GM23248 (cell line): ENCODE results near the gene COQ4. TPM values are rescaled to one million over a fixed set of nuclear protein-coding genes. Genes with fewer than 3 reads are reported as not detected.

ENCODE experiments used
- DNase-seq: peaks from one replicate; pipeline ENCODE4 v3.0.0-alpha.2; 2015
- H2AFZ ChIP-seq: fragments of 200-600 bp; sonication (generic); 2 replicates; pipeline ENCODE4 v1.6.1; 2016; ENCODE audit warnings: antibody characterized with exemption
- H3F3A ChIP-seq: fragments of 200-600 bp; sonication (generic); 2 replicates; pipeline ENCODE4 v1.6.1; 2016; ENCODE audit warnings: mild to moderate bottlenecking, antibody characterized with exemption, mixed run types; ENCODE audit not compliant: insufficient read depth
- H3K27ac ChIP-seq: fragments of 200-600 bp; sonication (generic); 2 replicates; pipeline ENCODE4 v1.5.1; 2016; ENCODE audit warnings: mild to moderate bottlenecking
- H3K27me3 ChIP-seq: fragments of 200-600 bp; sonication (generic); replicated peaks from 2 replicates; pipeline ENCODE4 v1.6.1; 2016; ENCODE audit warnings: mild to moderate bottlenecking; ENCODE audit not compliant: insufficient read depth
- H3K36me3 ChIP-seq: fragments of 200-600 bp; sonication (generic); 2 replicates; pipeline ENCODE4 v1.6.1; 2016; ENCODE audit warnings: low read depth, mild to moderate bottlenecking
- H3K4me1 ChIP-seq: fragments of 200-600 bp; sonication (generic); 2 replicates; pipeline ENCODE4 v1.6.1; 2016; ENCODE audit warnings: mild to moderate bottlenecking; ENCODE audit not compliant: insufficient read depth
- H3K4me2 ChIP-seq: fragments of 200-600 bp; sonication (generic); one replicate; pipeline ENCODE4 v1.6.1; 2016; ENCODE audit warnings: mild to moderate bottlenecking; ENCODE audit not compliant: unreplicated experiment
- H3K4me3 ChIP-seq: fragments of 200-600 bp; sonication (generic); 2 replicates; pipeline ENCODE4 v1.5.1; 2016; ENCODE audit warnings: mild to moderate bottlenecking
- H3K79me2 ChIP-seq: fragments of 200-600 bp; sonication (generic); 2 replicates; pipeline ENCODE4 v1.6.1; 2016; ENCODE audit warnings: mild to moderate bottlenecking; ENCODE audit not compliant: insufficient read depth
- H3K9ac ChIP-seq: fragments of 200-600 bp; sonication (generic); 2 replicates; pipeline ENCODE4 v1.6.1; 2016; ENCODE audit warnings: mild to moderate bottlenecking
- H3K9me2 ChIP-seq: fragments of 200-600 bp; sonication (generic); 2 replicates; pipeline ENCODE4 v1.6.1; 2016; ENCODE audit warnings: mixed run types, mild to moderate bottlenecking, moderate library complexity; ENCODE audit not compliant: insufficient read depth
- H3K9me3 ChIP-seq: fragments of 200-600 bp; sonication (generic); one replicate; pipeline ENCODE4 v1.6.1; 2017; ENCODE audit warnings: low read depth
- H4K20me1 ChIP-seq: fragments of 200-600 bp; sonication (generic); 2 replicates; pipeline ENCODE4 v1.6.0; 2016; ENCODE audit not compliant: insufficient read depth
- EZH2 ChIP-seq: fragments of 200-600 bp; sonication (generic); IDR thresholded peaks from 2 replicates; pipeline ENCODE4 v1.6.1; 2018; ENCODE audit warnings: antibody characterized with exemption, mild to moderate bottlenecking; ENCODE audit not compliant: insufficient read depth, poor library complexity, severe bottlenecking
- EZH2phosphoT487 ChIP-seq: fragments of 200-600 bp; sonication (generic); IDR thresholded peaks from 2 replicates; pipeline ENCODE4 v1.6.1; 2018; ENCODE audit warnings: antibody characterized with exemption, moderate library complexity, mild to moderate bottlenecking, low read depth; ENCODE audit not compliant: insufficient read depth
- WGBS, 2 experiments: methylation state at CpG; one replicate each; pipeline ENCODE4 v1.1.6; 2015 to 2017; ENCODE audit warnings: low lambda C conversion rate in 2 of 2, low coverage in 1 of 2; ENCODE audit errors: missing lambda C conversion rate in 2 of 2; 5-methylcytosine and 5-hydroxymethylcytosine counted together
- in situ Hi-C: fragments of 300-500 bp; cut with MboI; formaldehyde crosslinking; loops from 2 replicates; pipeline ENCODE4 v1.15.0; 2020
- polyA plus RNA-seq: library from polyadenylated mRNA; unstranded; fragments of >200 nt; fragmentation: Nextera tagmentation; extraction: Ambion mirVana; gene quantifications from 2 replicates; pipeline ENCODE4 v1.2.1, GENCODE V29; 2016
- total RNA-seq: library from RNA; depleted of rRNA; stranded (reverse); fragments of >200 nt; shearing (Covaris generic); gene quantifications from 2 replicates; pipeline ENCODE4 v1.2.3, GENCODE V29; 2014

The COQ4 gene
- total and polyA plus RNA-seq, 2 experiments from 2014 or later, result 34.1 to 46.8 TPM

DNA sequence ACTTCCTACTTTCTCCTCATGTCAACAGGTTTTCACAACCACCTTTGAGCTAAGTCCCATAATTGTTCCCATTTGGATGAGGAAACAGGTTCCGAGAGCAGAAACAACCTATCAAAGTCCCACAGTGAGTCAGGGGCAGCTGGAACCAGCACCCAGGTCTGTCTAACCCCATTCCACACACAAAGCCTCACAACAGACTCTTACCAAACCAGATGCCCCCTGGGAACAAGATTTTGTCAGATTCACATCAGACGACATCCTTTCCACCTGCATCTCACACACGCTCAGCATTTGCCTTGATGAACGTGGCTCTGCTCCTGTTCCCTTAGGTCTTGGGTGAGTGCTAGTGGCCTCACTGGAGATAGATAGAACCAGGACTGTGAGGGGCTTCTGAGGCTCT lies 29.5 kb upstream of the COQ4 start:
- Histone ChIP-seq H3K4me2 (no peak overlapping the region), H3K4me3 (no peak overlapping the region), H3K36me3 (0 out of 2 replicates have a peak, but pooled peaks cover 2% of the 10 kb centered on the region), H3F3A (no peaks in the 10 kb centered on the region), H3K9ac (no peak overlapping the region), H4K20me1 (no peaks in the 10 kb centered on the region), H3K4me1 (no peaks in the 10 kb centered on the region), H2AFZ (no peak overlapping the region), H3K27me3 (no peaks in the 10 kb centered on the region), H3K27ac (no peak overlapping the region), H3K79me2 (no peaks in the 10 kb centered on the region), H3K9me3 (no peaks in the 10 kb centered on the region), H3K9me2 (no peaks in the 10 kb centered on the region)
- TF ChIP-seq EZH2phosphoT487, result no peak
- TF ChIP-seq EZH2, result no peak
- WGBS, 2 experiments, result 84 to 85% methylated on average over 4 of the region's 4 CpGs
- in situ Hi-C loops, result no loop called here
- no peak for DNase-seq

DNA sequence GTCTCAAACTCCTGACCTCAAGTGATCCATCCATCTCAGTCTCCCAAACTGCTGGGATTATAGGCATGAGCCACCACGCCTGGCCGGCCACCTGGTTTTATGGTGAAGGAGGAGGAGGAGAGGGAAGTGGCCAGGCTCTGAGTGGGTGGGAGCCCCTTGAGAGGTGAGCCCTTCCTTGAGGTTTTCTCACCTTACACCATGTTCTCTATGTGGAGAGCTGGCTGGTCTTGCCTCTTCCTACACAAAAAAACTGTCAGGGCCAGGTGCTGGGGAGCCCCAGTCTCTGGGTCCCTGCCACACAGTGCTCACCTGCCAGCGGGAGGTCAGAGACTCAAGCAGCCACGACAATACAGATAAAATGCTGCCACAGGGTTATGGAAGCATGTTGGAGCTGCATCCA lies 28.5 kb upstream of the COQ4 start:
- Histone ChIP-seq H3K4me2 (no peak overlapping the region), H3K9ac (no peak overlapping the region), H3K27me3 (no peaks in the 10 kb centered on the region), H3K79me2 (no peaks in the 10 kb centered on the region), H3K4me3 (no peak overlapping the region), H3K9me2 (no peaks in the 10 kb centered on the region), H2AFZ (no peak overlapping the region), H3K36me3 (no peaks in the 10 kb centered on the region), H3K4me1 (no peaks in the 10 kb centered on the region), H3F3A (no peaks in the 10 kb centered on the region), H3K27ac (no peak overlapping the region), H3K9me3 (no peaks in the 10 kb centered on the region), H4K20me1 (no peaks in the 10 kb centered on the region)
- in situ Hi-C loops, result no loop called here
- DNase-seq, result no peak
- no peak for TF ChIP-seq EZH2phosphoT487
- TF ChIP-seq EZH2, result no peak
- 87 to 93% methylated on average over 4 of the region's 4 CpGs for WGBS, 2 experiments

DNA sequence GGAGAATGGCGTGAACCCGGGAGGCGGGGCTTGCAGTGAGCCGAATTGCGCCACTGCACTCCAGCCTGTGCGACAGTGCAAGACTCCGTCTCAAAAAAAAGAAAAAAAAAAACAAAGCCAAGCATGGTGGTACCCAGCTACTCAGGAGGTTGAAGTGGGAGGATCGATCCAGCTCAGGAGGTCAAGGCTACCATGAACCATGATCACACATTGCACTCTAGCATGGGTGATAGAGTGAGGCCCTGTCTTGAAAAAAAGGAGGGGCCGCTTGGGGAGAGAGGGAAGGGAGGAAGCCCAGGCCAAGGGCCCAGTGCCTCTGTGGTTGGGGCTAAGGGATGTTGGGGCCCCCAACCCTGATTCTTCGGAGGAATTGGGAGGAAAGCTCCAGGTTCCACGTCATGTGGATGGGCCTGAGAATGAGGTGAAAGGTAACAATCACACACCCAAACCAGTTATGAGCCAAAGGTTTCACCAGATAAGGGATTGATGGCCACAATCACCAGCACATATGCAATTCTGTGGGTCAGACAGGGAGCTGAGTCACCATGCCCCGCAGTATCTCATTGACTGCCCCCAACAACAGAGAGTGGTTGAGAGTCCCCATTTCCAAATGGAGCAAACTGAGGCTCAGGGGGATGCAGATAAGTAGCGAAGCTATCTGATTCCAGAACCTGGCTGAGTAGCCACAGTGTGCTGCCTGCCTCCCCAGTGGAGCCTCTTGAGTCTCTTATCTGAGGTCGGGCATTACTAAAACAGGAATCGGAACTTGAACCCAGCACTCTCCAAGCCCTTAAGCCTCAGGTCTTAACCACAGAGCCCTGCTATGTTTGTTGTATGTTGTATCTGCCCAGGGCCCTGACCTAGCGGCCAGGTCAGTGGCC lies 26.1 kb upstream of the COQ4 start:
- Histone ChIP-seq H3K9ac (no peak overlapping the region), H3K4me3 (no peak overlapping the region), H3K4me2 (no peak overlapping the region), H3K9me2 (no peaks in the 10 kb centered on the region), H3K27ac (no peak overlapping the region), H3K4me1 (no peaks in the 10 kb centered on the region), H3K9me3 (no peaks in the 10 kb centered on the region), H4K20me1 (no peaks in the 10 kb centered on the region), H2AFZ (no peak overlapping the region), H3K36me3 (no peaks in the 10 kb centered on the region), H3F3A (no peaks in the 10 kb centered on the region), H3K79me2 (no peaks in the 10 kb centered on the region), H3K27me3 (no peaks in the 10 kb centered on the region)
- WGBS, 2 experiments, result 89 to 90% methylated on average over 16 of the region's 16 CpGs
- TF ChIP-seq EZH2 (no peak), EZH2phosphoT487 (no peak)
- no peak for DNase-seq
- in situ Hi-C loops, result no loop called here

DNA sequence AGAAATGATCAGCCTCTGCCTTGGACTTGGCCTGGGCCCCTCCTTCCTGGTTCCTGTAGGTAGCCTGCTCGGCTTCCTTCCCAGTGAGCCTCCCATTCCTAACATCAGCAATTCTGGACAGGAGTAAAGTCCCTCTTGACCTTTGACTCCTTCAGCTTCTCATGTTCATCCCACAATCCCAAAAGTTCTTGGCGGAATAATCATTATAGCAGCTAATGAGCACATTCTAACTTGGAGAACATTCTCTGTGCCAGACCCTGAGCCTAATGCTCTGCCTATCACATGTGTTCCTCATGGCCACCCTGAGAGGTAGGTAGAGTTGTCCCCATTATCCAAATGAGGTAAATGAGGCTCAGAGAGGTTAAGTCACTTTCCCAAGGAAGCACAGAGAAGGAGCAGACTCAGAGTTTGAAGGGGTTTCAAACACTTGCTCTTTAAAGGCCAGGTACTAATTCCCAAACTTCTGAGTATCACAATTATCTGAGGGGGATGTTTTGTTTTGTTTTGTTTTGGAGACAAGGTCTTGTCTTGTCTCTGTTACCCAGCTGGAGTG lies 25.3 kb upstream of the COQ4 start:
- Histone ChIP-seq H3K4me1 (no peaks in the 10 kb centered on the region), H4K20me1 (no peaks in the 10 kb centered on the region), H3K27me3 (no peaks in the 10 kb centered on the region), H3K9me2 (no peaks in the 10 kb centered on the region), H3K4me2 (no peak overlapping the region), H3K9me3 (no peaks in the 10 kb centered on the region), H3K79me2 (no peaks in the 10 kb centered on the region), H3K36me3 (no peaks in the 10 kb centered on the region), H3K4me3 (no peak overlapping the region), H3K9ac (no peak overlapping the region), H3F3A (no peaks in the 10 kb centered on the region), H2AFZ (no peak overlapping the region), H3K27ac (no peak overlapping the region)
- TF ChIP-seq EZH2phosphoT487 (no peak), EZH2 (no peak)
- 71 to 87% methylated on average over 2 of the region's 2 CpGs for WGBS, 2 experiments
- no peak for DNase-seq
- in situ Hi-C loops, result no loop called here
